HG03139 (cell line): ENCODE results near the gene UBE2H.
"Not testable (repeated sequence)": the region's sequence is repeated elsewhere in the genome, so short reads cannot be mapped to it uniquely, and the experiment has no call there.

ENCODE experiments used
- ATAC-seq: cut with Tn5 transposase; IDR thresholded peaks from one replicate; pipeline ENCODE4 v1.9.1; 2021; ENCODE audit not compliant: unreplicated experiment

UBE2H gene

DNA sequence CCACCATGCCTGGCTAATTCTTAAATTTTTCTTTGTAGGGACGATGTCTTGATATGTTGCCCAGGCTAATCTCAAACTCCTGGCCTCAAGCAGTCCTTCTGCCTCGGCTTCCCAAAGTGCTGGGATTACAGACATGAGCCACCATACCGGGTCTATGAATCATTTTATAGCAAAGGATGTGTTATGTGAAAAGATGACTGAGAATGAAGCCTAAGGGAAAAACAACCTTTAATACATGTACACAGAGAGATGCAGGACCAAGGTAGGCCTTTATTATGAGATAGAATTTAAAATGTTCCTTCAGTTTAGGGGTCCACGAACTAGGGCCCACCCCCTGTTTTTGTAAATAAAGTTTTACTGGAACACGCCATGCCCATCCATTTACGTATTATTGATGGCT lies 41.0 kb downstream of the UBE2H start:
- ATAC-seq = no peak

DNA sequence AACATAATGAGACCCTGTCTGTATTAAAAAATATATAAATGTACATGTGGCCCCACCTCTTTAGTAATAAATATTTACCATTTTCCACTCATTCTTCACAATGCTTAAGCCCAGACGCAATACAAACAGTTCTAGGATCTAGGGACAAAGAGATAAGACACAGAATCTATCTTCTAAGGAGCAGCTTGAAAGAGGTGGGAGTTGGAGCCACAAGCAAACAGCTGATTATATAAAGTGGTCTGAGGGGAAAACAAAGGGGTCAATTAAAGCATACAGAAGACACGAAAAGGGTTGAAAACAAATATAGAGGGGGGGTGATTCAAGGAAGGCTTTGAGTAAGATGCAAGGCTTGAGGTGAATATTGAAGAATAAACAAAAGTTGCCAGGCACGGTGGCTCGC lies 43.1 kb downstream of the UBE2H start:
- no peak for ATAC-seq

- ATAC-seq = no peak
These were observed 44.6 kb downstream of the UBE2H start for GRCh38 chr7:129908181-129908580.

DNA sequence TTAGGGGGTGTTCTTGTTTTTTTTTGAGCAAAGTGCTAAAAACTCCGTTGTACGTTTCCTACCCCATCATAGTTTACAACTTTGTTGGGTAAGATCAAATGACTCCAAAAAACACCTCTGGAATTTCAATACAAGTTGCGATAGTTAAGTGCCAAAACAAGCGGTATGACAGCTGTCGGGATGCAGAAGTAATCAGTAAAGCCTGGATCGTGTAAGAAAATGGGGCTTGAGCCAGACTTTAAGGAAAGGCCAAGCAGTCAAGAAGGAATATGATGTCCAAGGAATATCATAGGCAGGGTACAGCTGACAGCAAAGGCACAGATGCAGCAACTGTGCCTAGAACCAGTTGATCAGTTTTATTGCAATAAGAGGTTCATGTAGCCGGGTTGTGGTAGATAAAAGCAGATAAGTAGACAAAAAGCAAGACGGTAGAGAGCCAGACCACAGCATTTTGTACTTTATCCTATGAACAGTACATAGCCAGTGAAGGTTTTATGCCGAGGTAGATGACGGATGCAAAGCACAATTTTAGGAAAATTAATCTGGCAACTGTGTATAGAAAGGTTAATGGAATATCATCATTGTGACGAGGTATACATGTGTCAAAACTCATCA lies 45.5 kb downstream of the UBE2H start:
- no peak for ATAC-seq

DNA sequence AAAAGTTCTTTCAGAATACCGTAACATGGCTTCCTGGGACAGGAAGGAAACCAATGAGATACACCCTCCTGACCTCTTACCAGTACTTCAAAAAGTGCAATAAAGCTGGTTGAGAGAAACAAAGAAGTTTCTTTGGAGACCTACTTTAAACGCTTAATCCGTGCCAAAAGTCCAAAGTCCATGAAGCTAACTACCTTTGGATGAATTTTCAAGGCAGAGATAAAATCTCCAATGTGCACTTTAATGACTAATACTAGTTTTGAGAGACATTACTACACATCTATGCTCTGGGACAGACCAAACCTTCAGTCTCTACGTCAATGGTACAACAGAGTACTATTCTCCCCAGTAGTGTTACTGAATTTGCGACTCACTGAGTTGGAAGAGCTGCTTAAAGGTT lies 46.1 kb downstream of the UBE2H start:
- no peak for ATAC-seq

GRCh38 chr7:129903935-129904334 lies 48.8 kb downstream of the UBE2H start:
- no peak for ATAC-seq

- no peak for ATAC-seq
These were observed 49.9 kb downstream of the UBE2H start for GRCh38 chr7:129902788-129903422.

DNA sequence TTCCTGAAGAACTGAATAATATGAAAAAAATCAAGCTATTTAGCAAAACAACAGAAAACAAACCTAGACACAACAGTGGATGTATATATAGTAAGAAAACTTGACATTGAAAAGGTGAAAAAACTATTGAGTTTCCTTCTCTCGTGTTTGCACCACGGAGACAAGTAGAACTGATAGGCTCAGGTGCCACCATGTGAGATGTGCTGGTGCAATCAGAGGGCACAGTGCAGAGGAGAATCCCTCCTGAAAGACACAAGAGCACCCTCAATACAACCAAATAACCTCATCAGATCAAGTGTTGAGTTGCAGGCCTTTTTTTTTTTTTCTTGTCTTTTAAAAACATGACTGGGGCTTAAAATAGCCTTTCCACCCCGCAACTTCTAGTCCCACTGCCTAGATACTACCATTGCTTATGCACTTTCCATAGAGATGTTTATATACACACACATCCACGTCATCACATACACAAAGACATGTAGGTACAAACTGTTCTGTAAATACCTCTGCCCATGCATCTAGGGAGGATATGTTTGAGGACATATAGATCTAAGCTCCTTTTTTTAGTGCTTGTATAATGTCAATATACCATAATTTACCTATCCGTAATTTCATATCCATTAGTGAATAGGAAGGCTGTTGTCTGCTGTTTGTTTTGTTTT lies 54.1 kb downstream of the UBE2H start:
- ATAC-seq = no peak

- no peak for ATAC-seq
These were observed 54.8 kb downstream of the UBE2H start for GRCh38 chr7:129898007-129898406.

- no peak for ATAC-seq
These were observed 56.0 kb downstream of the UBE2H start for GRCh38 chr7:129896568-129897382.

GRCh38 chr7:129894184-129894583 lies 58.6 kb downstream of the UBE2H start:
- ATAC-seq = not testable (repeated sequence)

- ATAC-seq = no peak
These were observed 62.7 kb downstream of the UBE2H start for GRCh38 chr7:129890090-129890489.

DNA sequence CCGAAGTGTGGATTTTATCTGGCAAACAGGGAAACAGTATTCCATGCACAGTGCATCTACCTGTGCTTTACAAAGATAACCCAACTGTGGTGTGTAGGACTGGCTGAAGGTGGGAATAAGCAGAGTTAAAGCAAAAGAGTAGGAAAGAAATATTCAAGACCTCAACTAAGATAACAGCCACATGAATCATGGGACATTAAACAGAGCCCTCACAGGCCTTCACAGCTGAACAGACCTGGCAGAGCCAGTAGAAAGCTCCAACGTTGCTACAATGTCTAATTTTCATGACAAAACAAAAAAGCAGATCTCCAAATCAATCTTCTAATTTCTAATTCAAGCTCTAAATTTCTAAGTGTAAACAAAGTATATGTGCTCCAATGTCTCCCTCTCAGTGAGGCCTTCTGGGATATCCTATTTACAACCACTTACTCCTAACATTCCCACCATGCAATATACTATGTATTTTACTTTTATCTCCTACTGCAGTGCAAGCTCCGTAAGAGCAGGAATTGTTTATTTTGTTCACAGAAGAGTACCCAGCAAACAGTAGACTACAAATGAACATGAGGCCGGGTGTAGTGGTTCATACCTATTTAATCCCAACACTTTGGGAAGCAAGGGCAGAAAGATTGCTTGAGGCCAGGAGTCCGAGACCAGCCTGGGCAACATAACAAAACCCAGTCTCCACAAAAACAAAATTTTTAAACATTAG lies 63.5 kb downstream of the UBE2H start:
- no peak for ATAC-seq

GRCh38 chr7:129887865-129888264 lies 64.9 kb downstream of the UBE2H start:
- no peak for ATAC-seq

- no peak for ATAC-seq
These were observed 66.0 kb downstream of the UBE2H start for GRCh38 chr7:129886818-129887186.

DNA sequence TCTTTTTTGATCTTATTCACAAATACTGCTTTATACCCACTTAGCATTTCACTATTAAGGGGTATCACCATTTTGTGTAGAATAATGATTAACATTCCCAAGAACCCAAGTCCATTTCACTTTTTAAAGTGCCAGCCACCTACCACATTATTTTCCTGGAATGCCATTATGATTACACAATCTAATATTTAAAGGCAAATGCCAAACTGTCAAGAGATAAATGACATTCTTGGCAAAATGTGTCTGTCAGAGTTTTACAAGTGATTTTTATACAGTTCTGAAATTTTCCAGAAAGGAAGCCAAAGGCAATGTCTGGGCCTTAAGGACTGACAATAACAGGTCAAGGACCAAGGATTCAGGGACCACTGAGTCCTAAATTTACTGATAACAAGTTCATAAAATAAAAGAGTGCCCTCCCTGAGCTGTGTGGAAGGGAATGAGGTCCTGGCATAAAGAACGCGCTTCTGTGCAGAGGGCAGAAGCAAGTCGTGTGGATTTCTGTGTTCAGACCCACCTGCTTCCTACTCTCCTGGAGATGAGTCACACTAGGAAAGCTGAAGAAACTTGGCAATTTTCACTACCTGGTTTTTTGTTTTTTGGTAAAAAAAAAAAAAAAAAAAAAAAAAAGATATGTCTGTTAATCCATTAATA lies 66.5 kb downstream of the UBE2H start:
- no peak for ATAC-seq

GRCh38 chr7:129884495-129884894 lies 68.3 kb downstream of the UBE2H start:
- no peak for ATAC-seq

GRCh38 chr7:129883151-129883550 lies 69.6 kb downstream of the UBE2H start:
- no peak for ATAC-seq

- no peak for ATAC-seq
These were observed 70.2 kb downstream of the UBE2H start for GRCh38 chr7:129882531-129882930.

DNA sequence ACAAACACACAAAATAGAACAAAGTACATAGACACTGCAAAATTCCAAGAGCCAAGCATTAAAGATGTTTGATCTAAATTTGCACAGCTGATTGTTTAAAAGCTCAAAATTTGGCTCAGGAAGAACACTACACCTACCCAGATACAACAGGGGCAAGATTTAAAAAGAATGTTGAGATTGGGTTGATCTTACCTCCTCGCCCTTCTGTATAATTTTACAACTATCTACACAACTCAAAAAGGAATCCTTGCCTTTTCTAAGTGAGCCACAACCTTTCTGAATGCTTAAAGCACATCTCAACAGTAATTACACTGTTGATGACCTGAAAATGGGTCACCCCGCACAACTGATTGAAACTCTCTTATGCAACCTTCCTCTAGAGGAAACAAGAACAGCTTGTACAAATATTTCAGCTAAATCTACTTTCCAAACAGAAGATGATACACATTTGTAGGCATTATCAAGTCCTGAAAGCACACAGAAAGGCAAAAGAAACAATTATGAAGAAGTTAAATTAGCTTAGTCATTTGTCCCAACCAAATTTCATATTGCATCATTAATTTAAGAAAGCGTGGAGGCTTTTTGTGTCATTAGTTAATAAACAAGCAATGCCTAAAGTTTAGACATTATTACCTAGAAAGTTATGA lies 75.5 kb downstream of the UBE2H start:
- no peak for ATAC-seq
